KOPT-K1 (cell line): Measurements from ENCODE around the gene CHGA.

ENCODE experiments used
- H3K27ac ChIP-seq: fragments of 200-600 bp; sonication (generic); 2 replicates; pipeline ENCODE4 v1.5.1; 2016; ENCODE audit warnings: antibody characterized with exemption, mild to moderate bottlenecking, low read depth, low read length; ENCODE audit not compliant: poor library complexity, severe bottlenecking
- H3K36me3 ChIP-seq: fragments of 200-600 bp; sonication (generic); 2 replicates; pipeline ENCODE4 v1.5.1; 2017; ENCODE audit warnings: antibody characterized with exemption, mild to moderate bottlenecking, low read length, moderate library complexity; ENCODE audit not compliant: insufficient read depth
- H3K9me3 ChIP-seq: fragments of 200-600 bp; sonication (generic); 2 replicates; pipeline ENCODE4 v1.5.1; 2017; ENCODE audit warnings: antibody characterized with exemption, low read length, mild to moderate bottlenecking; ENCODE audit not compliant: insufficient read depth, poor library complexity, severe bottlenecking

CHGA gene

DNA sequence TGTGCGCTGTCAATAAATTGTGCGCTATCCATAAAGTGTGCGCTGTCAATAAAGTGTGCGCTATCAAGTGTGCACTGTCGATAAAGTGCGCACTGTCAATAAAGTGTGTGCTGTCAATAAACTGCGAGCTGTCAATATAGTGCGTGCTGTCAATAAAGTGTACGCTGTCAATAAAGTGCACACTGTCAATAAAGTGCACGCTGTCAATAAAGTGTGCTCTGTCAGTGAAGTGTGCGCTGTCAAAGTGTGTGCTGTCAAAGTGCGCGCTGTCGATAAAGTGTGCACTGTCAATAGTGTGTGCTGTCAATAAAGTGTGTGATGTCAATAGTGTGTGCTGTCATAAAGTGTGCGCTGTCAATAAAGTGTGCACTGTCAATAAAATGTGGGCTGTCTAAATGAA lies 2.9 kb upstream of the CHGA start:
- H3K9me3 ChIP-seq = no peaks in the 10 kb centered on the region
- no peaks in the 10 kb centered on the region for H3K36me3 ChIP-seq
- no peak overlapping the region for H3K27ac ChIP-seq

DNA sequence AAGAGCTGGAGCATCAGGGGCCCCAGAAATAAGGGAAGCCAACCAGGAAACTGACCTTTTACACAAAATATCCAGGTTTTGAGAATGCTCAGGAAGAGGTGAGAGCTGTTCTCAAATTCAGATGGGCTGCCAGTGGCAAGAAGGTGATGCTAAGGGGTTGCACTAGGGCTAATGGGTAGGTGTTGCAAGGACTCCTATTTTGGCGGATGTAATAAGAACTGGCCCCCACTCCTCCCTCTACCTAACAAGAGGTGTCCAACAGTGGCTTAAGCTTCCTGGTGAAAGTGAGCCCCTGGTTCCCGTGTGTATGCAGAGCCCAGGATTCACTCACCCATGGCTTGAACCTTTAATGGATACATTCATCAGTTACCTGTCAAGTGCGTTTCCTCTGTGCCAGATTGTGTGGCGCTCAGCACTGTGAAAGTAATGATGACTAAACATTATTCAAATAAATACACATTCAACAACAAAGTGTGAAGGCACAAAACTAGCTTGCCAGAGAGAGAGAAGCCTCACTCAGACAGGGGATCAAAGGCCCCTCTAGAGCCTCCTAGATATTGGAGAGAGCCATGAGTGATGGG lies 705 bp upstream of the CHGA start:
- Histone ChIP-seq H3K9me3 (no peaks in the 10 kb centered on the region), H3K27ac (no peak overlapping the region), H3K36me3 (no peaks in the 10 kb centered on the region)

DNA sequence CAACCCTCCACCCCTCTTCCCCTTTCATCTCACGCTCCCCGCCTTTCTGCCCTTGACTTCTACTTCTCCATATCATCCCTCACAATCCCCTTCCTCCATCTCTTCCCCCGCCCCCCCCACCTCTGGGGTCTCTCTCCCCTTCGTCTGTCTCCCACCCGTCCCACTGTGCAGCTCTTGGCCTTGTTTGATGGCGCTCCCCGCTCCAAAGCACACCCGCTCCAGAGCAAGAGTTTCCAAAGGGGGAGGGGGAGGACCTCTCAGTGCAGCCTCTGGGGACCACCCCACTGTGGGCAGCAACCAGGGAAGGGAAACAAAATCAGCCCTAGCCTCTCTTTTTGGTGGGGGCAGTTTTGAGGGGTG lies 774 bp downstream of the CHGA start:
- H3K36me3 ChIP-seq = no peaks in the 10 kb centered on the region
- no peaks in the 10 kb centered on the region for H3K9me3 ChIP-seq
- H3K27ac ChIP-seq = no peak overlapping the region

DNA sequence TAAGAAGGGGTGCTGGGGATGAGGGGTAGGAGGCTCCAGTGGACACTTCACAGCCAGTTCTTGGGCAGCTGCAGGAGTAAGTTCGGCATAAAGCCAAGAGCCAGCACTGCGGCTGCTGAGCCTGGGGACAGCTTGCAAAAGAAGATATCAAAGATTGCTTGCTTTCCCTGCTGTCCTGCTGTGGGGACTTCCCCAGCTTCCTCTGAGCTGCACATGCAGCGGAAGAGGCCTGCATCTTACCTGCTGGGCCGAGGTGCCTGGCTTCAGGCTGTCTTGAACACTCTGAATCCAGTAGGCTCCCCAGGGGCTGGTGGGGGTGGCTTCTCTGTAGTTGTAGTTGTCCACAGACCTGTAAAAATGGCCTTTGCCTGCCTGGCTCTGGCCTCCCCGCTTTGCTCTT lies 1.3 kb downstream of the CHGA start:
- H3K9me3 ChIP-seq = no peaks in the 10 kb centered on the region
- no peaks in the 10 kb centered on the region for H3K36me3 ChIP-seq
- no peak overlapping the region for H3K27ac ChIP-seq

DNA sequence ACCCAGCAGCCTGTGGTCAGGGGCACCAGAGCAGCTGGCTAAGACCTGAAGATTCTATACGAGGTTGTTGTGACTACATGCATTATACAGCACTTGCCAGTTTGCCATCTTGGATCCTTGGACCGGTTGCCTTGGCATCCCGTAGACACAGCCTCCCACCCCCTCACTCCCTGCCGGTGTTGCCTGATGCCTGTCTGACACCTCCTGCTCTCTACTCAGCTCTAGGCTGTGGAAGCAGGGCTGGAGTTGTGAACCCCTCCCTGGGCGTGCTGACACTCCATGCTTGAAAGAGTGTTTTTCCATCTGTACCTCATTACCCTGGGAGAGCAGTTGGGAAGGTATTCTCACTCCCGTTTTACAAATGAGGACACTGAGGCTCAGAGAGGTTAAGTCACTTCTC lies 2.5 kb downstream of the CHGA start:
- no peak overlapping the region for H3K27ac ChIP-seq
- no peaks in the 10 kb centered on the region for H3K9me3 ChIP-seq
- H3K36me3 ChIP-seq = no peaks in the 10 kb centered on the region

DNA sequence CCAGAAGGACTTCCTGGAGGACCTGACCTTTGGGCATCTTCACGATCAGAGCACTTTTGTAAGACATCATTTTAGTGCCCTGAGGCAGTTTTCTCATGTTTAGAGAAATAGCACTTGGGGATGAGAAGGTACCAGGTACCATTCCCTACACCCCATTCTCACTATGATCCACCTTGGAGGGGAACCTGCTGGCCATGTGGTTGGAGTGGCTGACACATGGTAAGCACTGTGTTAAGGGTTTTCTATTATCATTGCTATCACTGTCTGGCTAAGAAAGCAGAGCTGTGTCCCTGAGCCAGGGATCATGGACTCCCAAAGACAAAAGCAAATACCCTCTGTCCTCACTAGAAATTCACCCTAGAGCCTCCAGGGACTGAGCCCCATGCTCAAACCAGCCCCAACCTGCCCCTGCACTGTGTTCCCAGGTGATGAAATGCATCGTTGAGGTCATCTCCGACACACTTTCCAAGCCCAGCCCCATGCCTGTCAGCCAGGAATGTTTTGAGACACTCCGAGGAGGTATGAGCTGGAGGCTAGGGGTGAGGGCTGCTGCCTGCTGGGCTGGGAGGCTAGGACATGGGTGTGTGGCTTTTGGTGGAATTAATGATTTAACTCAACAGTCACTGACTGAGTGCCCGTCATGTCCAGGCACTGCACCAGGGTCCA lies 3.4 kb downstream of the CHGA start:
- Histone ChIP-seq H3K9me3 (no peaks in the 10 kb centered on the region), H3K27ac (no peak overlapping the region), H3K36me3 (no peaks in the 10 kb centered on the region)

DNA sequence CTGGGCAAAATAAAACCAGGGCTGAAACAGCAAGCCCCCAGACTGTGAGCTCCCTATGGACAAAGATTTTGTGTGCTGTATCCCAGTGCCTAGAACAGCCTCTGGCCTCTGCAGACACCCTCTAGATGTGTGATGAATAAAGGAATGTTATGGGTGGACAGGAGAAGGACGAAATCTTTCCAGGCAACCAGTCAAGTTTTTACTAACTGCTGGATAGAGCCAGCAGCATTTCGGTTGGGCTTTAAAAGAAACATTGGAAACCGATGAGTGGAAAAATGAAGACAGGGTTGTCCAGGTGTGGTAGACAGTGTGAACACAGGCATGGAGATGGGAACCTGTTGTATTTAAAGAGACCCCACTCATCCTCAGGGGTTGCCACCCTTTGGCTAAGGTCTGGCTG lies 4.0 kb downstream of the CHGA start:
- Histone ChIP-seq H3K36me3 (no peaks in the 10 kb centered on the region), H3K9me3 (no peaks in the 10 kb centered on the region), H3K27ac (no peak overlapping the region)

DNA sequence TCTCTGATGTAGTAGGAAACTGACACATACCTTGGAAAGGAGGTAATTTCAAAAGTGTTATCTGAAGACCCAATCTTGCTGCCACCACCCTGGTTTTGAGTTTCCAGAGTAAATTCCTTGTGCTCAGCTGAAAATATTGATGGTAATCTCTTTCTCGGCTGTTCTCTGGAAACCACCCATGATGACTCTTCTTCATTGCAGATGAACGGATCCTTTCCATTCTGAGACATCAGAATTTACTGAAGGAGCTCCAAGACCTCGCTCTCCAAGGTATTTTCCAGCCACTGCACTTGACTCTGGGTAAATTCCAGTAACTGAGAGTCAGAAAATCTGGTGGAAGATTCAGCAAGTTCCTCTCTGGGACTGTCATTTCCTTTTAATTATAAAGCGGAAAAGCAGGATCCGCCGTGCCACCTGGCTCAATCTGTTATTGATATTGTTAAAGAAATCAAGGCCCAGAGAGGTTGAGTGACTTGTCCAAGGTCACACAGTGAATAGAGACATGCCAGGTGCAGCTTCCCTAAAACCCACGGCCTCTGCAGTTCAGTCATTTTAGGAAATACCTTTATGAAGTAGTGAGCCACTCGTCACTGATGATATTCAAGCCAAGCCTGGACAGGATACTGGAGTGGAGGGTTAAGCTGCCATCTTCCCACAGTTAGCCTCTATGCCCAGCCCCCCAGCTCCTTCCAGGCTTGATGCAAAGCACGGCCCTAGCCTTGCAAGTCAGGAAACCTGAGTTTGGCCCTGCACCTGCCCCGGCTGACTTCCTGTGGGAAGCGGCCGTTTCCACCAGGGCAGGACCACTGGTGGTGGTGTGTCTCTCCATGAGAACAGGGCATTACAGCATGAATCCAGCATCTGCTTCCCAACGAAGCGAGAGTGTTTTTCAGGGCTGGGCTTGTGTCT lies 4.7 kb downstream of the CHGA start:
- H3K27ac ChIP-seq = no peak overlapping the region
- H3K36me3 ChIP-seq = no peaks in the 10 kb centered on the region
- H3K9me3 ChIP-seq = no peaks in the 10 kb centered on the region

DNA sequence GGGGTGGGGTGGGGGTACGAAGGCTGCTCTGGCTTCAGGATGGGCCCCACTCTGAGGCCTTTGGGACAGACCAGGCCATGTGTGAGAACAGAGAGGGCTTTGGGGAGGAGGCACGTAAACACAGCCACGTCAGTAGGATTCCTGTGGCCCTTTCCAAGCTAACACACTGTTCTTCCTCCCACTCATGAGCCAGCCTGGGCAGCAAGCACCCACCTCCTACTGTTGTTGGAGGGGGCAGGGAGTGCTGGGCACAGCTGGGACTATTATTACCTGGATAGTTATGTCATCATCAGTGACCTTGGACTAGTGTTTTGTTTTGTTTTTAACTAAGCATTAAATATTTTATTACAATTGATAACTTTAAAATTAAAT lies 5.3 kb downstream of the CHGA start:
- Histone ChIP-seq H3K9me3 (no peaks in the 10 kb centered on the region), H3K27ac (no peak overlapping the region), H3K36me3 (no peaks in the 10 kb centered on the region)

DNA sequence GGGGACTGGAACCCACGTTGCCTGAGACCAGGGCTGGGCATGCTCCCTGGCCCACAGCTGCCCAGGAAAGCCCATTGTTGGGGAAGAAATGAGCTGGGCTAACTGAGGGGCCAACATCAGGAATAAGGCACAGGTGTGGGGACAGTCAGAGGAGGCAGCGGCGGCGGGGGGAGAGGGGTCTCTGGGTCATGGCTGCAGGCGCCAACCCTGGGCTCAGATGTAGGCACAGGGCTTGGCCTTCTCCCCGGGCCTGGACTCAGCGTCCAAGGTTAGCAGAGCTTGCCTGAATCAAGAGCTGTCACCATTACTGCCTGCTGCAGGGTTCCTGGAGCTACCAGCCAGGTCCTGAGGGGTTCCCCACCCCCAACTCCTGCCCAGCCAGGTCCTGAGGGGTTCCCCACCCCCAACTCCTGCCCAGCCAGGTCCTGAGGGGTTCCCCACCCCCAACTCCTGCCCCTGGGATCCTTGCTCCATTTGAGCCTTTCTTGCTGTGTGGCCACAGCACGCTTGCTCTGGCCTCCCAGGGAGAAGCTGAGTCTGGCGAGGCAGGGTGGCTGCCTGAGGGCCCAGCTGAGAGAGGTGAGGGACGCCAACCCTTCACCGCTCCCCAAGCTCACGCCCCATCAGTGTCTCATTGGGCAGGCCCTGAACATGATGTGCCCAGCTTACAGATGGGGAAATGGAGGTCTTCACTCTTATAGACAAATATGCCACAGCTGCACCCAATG lies 6.2 kb downstream of the CHGA start:
- Histone ChIP-seq H3K27ac (no peak overlapping the region), H3K9me3 (no peaks in the 10 kb centered on the region), H3K36me3 (no peaks in the 10 kb centered on the region)

DNA sequence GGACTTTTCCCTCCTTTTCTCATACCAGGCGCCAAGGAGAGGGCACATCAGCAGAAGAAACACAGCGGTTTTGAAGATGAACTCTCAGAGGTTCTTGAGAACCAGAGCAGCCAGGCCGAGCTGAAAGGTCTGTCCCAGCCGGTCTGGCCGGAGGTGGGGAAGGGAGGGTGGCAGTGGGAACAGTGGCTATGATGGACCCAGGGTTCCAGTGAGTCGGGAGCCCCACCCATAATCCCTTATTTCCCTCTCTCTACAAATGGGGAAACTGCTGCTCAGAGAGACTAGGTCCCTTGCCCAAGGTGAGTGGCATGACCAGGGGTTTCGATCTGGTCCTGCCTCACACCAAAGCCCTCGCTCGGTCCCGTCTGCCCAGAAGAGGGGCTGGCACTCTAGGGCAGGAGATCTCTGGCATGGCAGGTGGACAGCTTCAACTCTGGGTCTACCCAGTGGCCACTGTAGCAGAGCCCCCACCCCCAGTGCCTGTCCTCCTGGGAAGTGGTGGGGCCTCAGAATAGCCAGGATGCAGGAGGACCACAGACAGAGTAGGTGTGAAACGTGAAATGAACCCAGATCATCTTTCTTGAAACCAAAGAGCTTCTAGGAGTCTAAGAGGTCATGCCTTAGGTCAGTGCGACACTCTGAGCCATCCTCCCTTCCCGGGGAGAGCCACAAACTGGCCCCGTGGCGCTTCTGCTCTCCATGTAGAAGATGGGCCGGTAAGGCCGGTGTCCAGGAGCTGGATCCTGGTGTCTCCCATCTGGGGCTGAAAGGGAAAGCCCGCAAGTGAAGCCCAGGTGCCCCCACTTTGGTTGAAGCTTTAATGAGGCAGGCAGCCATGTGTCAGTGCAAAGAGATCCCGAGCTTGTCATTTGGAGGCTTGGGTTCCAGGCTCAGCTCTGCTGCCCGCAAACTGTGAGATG lies 7.0 kb downstream of the CHGA start:
- Histone ChIP-seq H3K36me3 (no peaks in the 10 kb centered on the region), H3K9me3 (no peaks in the 10 kb centered on the region), H3K27ac (no peak overlapping the region)

DNA sequence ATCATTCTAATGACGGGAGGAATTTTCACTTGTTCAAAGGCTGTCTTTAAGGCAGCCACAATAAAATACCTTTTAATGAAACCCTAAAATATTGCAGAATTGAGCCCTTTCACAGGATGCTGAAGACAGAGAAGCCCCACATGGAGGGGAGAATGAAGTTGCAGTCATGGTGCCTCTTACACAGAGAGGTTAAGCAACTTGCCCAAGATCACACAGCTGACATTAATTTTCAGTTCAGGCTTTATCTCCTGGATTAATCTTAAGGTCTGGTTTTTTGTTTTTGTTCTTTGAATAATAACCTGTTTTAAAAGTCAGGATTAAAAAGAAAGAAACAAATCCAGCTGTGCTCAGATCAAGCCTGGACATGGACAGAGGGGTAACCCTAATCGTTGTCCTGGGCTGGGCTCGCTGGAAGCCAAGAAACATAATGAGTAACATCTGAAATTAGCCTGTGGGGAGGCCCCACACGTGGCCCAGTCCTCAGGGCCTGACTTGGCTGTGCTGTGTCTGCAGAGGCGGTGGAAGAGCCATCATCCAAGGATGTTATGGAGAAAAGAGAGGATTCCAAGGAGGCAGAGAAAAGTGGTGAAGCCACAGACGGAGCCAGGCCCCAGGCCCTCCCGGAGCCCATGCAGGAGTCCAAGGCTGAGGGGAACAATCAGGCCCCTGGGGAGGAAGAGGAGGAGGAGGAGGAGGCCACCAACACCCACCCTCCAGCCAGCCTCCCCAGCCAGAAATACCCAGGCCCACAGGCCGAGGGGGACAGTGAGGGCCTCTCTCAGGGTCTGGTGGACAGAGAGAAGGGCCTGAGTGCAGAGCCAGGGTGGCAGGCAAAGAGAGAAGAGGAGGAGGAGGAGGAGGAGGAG lies 8.0 kb downstream of the CHGA start:
- Histone ChIP-seq H3K27ac (no peak overlapping the region), H3K36me3 (no peaks in the 10 kb centered on the region), H3K9me3 (no peaks in the 10 kb centered on the region)

DNA sequence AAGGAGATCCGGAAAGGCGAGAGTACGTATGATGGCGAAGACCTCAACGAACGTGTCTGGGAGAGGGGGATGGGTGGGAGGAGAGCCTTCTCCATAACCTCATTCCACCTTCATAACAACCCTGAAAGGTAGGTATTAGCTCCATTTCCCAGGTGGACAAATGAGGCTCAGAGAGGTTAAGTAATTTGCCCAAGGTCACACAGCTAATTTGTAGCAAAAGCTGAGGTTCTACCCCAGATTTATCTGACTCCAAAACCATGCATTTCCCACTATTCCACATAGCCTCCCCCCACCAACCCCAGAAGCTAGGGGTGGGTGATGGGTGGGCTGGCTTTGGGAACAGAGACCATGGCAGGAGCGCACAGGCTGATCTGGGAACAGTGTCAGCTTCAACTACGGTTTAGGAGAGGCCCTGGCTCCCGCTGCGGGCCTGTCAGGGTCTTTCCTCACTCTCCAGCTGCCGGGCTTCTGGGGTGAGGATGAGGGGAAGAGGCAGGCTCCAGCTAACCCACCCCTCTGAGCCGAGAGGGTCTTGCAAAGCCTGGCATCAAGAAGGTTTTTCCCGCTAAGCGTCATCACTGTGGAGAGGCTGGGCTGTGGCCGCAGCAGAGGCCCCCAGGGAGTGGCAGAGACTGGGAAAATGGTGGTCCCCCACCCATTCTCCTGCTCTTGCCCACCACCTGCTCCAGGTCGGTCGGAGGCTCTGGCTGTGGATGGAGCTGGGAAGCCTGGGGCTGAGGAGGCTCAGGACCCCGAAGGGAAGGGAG lies 8.9 kb downstream of the CHGA start:
- H3K36me3 ChIP-seq = peaks cover 2% of the 10 kb centered on the region; the same call in 1 of the 2 replicates
- H3K27ac ChIP-seq = no peak overlapping the region
- H3K9me3 ChIP-seq = no peaks in the 10 kb centered on the region
